ENCODE measurements around the gene ATP10A.

- TF ChIP-seq CTCF (conservative IDR thresholded peaks at IDR 0.05; ENCODE audit: low read length) (no peak), EZH2phosphoT487 (IDR thresholded peaks at IDR 0.05; ENCODE audit: borderline replicate concordance, low read depth, low read length) (no peak)
Observed at GRCh38 chr15:25732191-25732590, 130.9 kb downstream of the ATP10A start.
